K562 (cell line): ENCODE measurements around the gene ZP3. TPM values are rescaled to one million over a fixed set of nuclear protein-coding genes. Genes with fewer than 3 reads are reported as not detected.

Experiments
- BCOR ChIP-seq: fragments of 450-650 bp; IDR thresholded peaks from 2 replicates; pipeline ENCODE4 v1.6.1; 2016
- CBFB ChIP-seq: sonication (generic); formaldehyde crosslinking; IDR thresholded peaks from 2 replicates; pipeline ENCODE4 v1.4.0; 2020; ENCODE audit warnings: mild to moderate bottlenecking, missing genetic modification reagents
- CCAR2 ChIP-seq: fragments of 200-400 bp; formaldehyde crosslinking; IDR thresholded peaks from 2 replicates; pipeline ENCODE4 v1.6.1; 2017; ENCODE audit warnings: mild to moderate bottlenecking, low read depth, low read length
- CGGBP1 ChIP-seq: fragments of 250-450 bp; sonication (Bioruptor Pico); IDR thresholded peaks from 2 replicates; pipeline ENCODE4 v1.9.0; 2021; ENCODE audit warnings: mild to moderate bottlenecking
- DPF2 ChIP-seq: fragments of 450-650 bp; IDR thresholded peaks from 2 replicates; pipeline ENCODE4 v1.6.1; 2016
- ETV5 ChIP-seq: sonication (generic); formaldehyde crosslinking; IDR thresholded peaks from 2 replicates; pipeline ENCODE4 v1.4.0; 2020; ENCODE audit warnings: low read depth, mild to moderate bottlenecking, missing genetic modification reagents
- HDAC2 ChIP-seq: fragments of 450-650 bp; IDR thresholded peaks from 2 replicates; pipeline ENCODE4 v1.6.1; 2016; ENCODE audit warnings: mild to moderate bottlenecking
- HIVEP1 ChIP-seq: fragments of 250-450 bp; sonication (Bioruptor Pico); IDR thresholded peaks from 2 replicates; pipeline ENCODE4 v1.4.0; 2020; ENCODE audit warnings: mild to moderate bottlenecking
- HNRNPL ChIP-seq: fragments of 200-400 bp; formaldehyde crosslinking; IDR thresholded peaks from 2 replicates; pipeline ENCODE4 v1.6.1; 2017; ENCODE audit warnings: low read depth, mild to moderate bottlenecking, low read length
- LARP7 ChIP-seq: fragments of 450-650 bp; IDR thresholded peaks from 2 replicates; pipeline ENCODE4 v1.6.1; 2016
- MAFK ChIP-seq: IDR thresholded peaks from 2 replicates; pipeline ENCODE4 v1.6.1; 2011; ENCODE audit warnings: low read length, improper control_type of control experiment
- MED1 ChIP-seq: sonication (generic); formaldehyde crosslinking; IDR thresholded peaks from 2 replicates; pipeline ENCODE4 v1.8.1; 2023; ENCODE audit warnings: missing genetic modification reagents, borderline replicate concordance
- NONO ChIP-seq, 2 experiments: fragments of 200-400 bp in 1 of 2; fragments of 450-650 bp in 1 of 2; formaldehyde crosslinking in 1 of 2; IDR thresholded peaks; 2 replicates each; pipeline ENCODE4 v1.6.1; 2017; ENCODE audit warnings: low read depth in 2 of 2, mild to moderate bottlenecking in 2 of 2, moderate library complexity in 2 of 2, low read length in 1 of 2
- PBX2 ChIP-seq, 2 experiments: IDR thresholded peaks in 1 of 2; conservative IDR thresholded peaks in 1 of 2; 2 replicates each; pipeline ENCODE4 v1.6.1; 2016; ENCODE audit warnings: low read depth in 2 of 2, mild to moderate bottlenecking in 1 of 2, missing compliant biosample characterization in 1 of 2, missing genetic modification characterization in 1 of 2, moderate library complexity in 1 of 2
- SMAD3 ChIP-seq: fragments of 450-650 bp; formaldehyde crosslinking; conservative IDR thresholded peaks from 2 replicates; pipeline ENCODE4 v1.4.0; 2020; ENCODE audit warnings: mild to moderate bottlenecking
- THRB ChIP-seq: fragments of 450-650 bp; formaldehyde crosslinking; conservative IDR thresholded peaks from 2 replicates; pipeline ENCODE4 v1.4.0; 2022; ENCODE audit warnings: mild to moderate bottlenecking, missing genetic modification characterization
- ZBTB2 ChIP-seq: fragments of 450-650 bp; IDR thresholded peaks from 2 replicates; pipeline ENCODE4 v1.6.1; 2016; ENCODE audit warnings: antibody characterized with exemption
- ZBTB8A ChIP-seq: fragments of 450-650 bp; IDR thresholded peaks from 2 replicates; pipeline ENCODE4 v1.6.1; 2018; ENCODE audit warnings: mild to moderate bottlenecking, moderate library complexity; ENCODE audit not compliant: partially characterized antibody
- ZFP1 ChIP-seq: fragments of 450-650 bp; formaldehyde crosslinking; IDR thresholded peaks from 2 replicates; pipeline ENCODE4 v1.4.0; 2020; ENCODE audit warnings: mild to moderate bottlenecking, mixed read lengths
- ZMIZ1 ChIP-seq, 2 experiments: fragments of 150-350 bp in 1 of 2; IDR thresholded peaks; 2 replicates each; pipeline ENCODE4 v1.6.1; 2012 to 2016; ENCODE audit warnings: low read depth in 2 of 2, low read length in 2 of 2, mild to moderate bottlenecking in 1 of 2, moderate library complexity in 1 of 2
- polyA plus RNA-seq, 8 experiments: library from polyadenylated mRNA; depleted of rRNA in 4 of 8; stranded (reverse) in 5 of 8; unstranded in 3 of 8; fragments of >200 nt; fragmentation: Nextera tagmentation in 2 of 8; fragmentation: Illumina TruSeq in 1 of 8; extraction: Ambion mirVana in 2 of 8; extraction: Trizol in 1 of 8; gene quantifications; 2 replicates each; pipeline versions ENCODE4 v1.2.1 to v1.2.3, GENCODE V29; 2011 to 2014; ENCODE audit warnings: inconsistent platforms in 1 of 8, missing spikeins in 1 of 8
- total RNA-seq, 7 experiments: library from RNA; depleted of rRNA in 6 of 7; stranded (reverse); fragments of >200 nt in 6 of 7; fragmentation: Illumina TruSeq in 2 of 7; extraction: Trizol in 2 of 7; gene quantifications; 2 replicates each; pipeline versions ENCODE4 v1.2.1 to v1.2.3, GENCODE V29; 2011 to 2021; ENCODE audit warnings: low replicate concordance in 1 of 7

The ZP3 gene
- total and polyA plus RNA-seq, 9 of the 15 experiments (the other 6 are each of a cell fraction or from before 2014, with no cell fraction given) = 1.4 to 3.8 (median 2.4) TPM

GRCh38 chr7:76392531-76393115, 32.1 kb upstream of the ZP3 start (continued):
- TF ChIP-seq MED1 (CRISPR knock-in tag) = no peak
- peak; percentile 47; the same call in 1 of the 2 replicates for TF ChIP-seq HDAC2
- TF ChIP-seq ETV5 (CRISPR knock-in tag) = no peak; the same call in 1 of the 2 replicates
- TF ChIP-seq CCAR2 = no peak
- TF ChIP-seq CGGBP1 (CRISPR knock-in tag) = no peak
- 0 out of 2 replicates have a peak, but pooled peaks have one; percentile 21 for TF ChIP-seq CBFB
- TF ChIP-seq LARP7 = no peak
- TF ChIP-seq DPF2 = peak; percentile 65
- no peak for TF ChIP-seq ZBTB8A
- no peak for TF ChIP-seq ZFP1 (CRISPR knock-in tag)
- TF ChIP-seq ZMIZ1 (IDR thresholded peaks at IDR 0.05; ENCODE audit: low read depth in 2 of 2, low read length in 2 of 2) = no peak
- TF ChIP-seq MAFK = no peak; the same call in 1 of the 2 replicates
- TF ChIP-seq PBX2 (CRISPR knock-in tag; IDR thresholded peaks at IDR 0.05; ENCODE audit: low read depth) = no peak; the same call in 1 of the 2 replicates
- TF ChIP-seq PBX2 (tag; conservative IDR thresholded peaks at IDR 0.05; ENCODE audit: low read depth) = 0 out of 2 replicates have a peak, but pooled peaks have one; percentile 24
- no peak for TF ChIP-seq THRB (CRISPR knock-in tag)
- no peak for TF ChIP-seq SMAD3 (CRISPR knock-in tag)
- TF ChIP-seq NONO (IDR thresholded peaks at IDR 0.05; ENCODE audit: low read depth in 2 of 2, low read length in 1 of 2) = no peak
- no peak for TF ChIP-seq HNRNPL
- TF ChIP-seq ZBTB2 = no peak
- TF ChIP-seq BCOR = no peak
- TF ChIP-seq HIVEP1 (CRISPR knock-in tag) = no peak
